Measurements from ENCODE around the gene CEP89.

Gene CEP89

DNA sequence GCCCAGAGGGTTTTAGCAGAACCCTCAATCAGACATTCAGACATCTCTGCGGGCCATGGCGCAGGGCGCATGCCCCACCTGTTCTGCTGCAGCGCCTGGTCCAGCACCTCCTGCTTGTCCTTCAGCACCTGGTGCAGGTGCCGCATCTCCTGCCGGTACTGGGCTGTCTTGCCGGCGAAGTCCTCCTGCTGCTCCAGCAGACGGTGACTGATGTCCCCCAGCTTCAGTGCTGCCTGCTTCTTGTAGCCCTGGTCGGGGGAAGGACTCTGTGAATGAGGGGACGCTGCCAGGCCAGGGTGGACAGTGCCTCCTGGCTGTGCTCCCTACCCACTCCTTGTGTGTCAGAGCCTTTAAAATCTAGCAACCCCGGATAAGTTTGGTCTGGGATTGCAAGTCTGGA is 90.0 kb downstream of the CEP89 start:
- no peak for DNase-seq (ENCODE audit: extremely low read depth, low read depth)
- TF ChIP-seq, protein P1, sequence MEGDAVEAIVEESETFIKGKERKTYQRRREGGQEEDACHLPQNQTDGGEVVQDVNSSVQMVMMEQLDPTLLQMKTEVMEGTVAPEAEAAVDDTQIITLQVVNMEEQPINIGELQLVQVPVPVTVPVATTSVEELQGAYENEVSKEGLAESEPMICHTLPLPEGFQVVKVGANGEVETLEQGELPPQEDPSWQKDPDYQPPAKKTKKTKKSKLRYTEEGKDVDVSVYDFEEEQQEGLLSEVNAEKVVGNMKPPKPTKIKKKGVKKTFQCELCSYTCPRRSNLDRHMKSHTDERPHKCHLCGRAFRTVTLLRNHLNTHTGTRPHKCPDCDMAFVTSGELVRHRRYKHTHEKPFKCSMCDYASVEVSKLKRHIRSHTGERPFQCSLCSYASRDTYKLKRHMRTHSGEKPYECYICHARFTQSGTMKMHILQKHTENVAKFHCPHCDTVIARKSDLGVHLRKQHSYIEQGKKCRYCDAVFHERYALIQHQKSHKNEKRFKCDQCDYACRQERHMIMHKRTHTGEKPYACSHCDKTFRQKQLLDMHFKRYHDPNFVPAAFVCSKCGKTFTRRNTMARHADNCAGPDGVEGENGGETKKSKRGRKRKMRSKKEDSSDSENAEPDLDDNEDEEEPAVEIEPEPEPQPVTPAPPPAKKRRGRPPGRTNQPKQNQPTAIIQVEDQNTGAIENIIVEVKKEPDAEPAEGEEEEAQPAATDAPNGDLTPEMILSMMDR (IDR thresholded peaks at IDR 0.05; ENCODE audit: low read depth, low read length, missing control alignments): no peak
- H3K4me3 ChIP-seq (replicated peaks; ENCODE audit: low read depth, low read length): no peak overlapping the region

DNA sequence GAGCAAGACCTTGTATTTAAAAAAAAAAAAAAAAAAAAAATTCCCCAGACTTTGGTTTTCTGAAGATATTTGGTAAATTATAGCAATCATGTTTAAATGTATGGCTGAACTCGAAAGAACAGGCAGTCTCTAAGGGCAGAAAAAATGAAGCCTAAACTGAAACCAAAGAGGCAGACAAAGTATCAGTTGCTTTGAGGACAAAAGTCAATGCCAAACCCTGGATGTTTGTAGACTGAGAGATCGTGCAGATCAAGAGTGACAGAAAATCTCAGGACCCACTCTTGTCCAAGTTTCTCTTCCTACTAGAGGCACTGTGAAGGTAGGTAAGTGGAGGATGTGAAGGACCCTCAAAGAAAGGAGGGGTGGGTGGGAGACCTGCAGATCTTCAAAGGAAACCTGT is 91.1 kb downstream of the CEP89 start:
- DNase-seq (ENCODE audit: extremely low read depth, low read depth): no peak
- no peak overlapping the region for H3K4me3 ChIP-seq (replicated peaks; ENCODE audit: low read depth, low read length)
- TF ChIP-seq, protein P1 (IDR thresholded peaks at IDR 0.05; ENCODE audit: low read depth, low read length, missing control alignments): no peak

DNA sequence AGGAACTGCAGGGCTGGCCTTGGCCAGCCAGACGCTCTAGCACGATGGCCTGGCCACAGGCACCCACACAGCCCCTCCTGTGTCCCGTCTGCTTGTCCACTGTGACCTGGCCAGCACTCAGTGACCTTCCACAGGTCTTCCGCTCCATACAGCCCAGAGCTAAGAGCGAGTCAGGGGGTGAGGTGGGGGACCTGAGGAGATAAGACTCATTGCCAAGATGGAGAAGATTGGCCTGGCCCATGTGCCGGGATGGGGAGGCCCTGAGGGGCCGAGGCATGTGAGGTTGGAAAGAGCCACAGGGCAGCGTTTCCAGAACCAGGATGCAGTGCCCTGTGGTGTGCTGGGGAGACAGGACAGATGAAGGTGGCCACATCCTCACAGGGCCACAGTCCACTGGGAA is 92.0 kb downstream of the CEP89 start:
- no peak for DNase-seq (ENCODE audit: extremely low read depth, low read depth)
- H3K4me3 ChIP-seq (replicated peaks; ENCODE audit: low read depth, low read length): no peak overlapping the region
- TF ChIP-seq, protein P1 (IDR thresholded peaks at IDR 0.05; ENCODE audit: low read depth, low read length, missing control alignments): no peak

DNA sequence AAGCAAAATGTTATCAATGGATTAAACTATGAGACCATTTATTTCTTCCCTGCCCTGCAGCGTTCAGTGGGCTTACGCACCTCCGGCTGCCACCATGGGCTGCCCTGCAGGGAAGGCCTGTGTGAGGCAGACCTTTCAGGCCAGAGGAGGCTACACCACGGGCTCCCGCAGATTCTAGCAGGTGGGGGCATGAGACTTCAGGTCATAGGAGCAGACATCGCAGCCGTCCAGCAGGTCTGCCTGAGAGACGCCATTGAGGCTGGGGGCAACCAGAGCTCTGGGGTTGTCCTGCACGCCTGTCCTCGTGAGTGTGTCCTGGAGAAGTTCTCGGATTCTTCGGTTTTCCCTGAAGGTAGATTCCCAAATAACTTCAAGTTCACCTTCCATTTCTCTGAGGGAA is 92.8 kb downstream of the CEP89 start:
- TF ChIP-seq, protein P1 (IDR thresholded peaks at IDR 0.05; ENCODE audit: low read depth, low read length, missing control alignments): no peak
- H3K4me3 ChIP-seq (replicated peaks; ENCODE audit: low read depth, low read length): no peak overlapping the region
- no peak for DNase-seq (ENCODE audit: extremely low read depth, low read depth)

DNA sequence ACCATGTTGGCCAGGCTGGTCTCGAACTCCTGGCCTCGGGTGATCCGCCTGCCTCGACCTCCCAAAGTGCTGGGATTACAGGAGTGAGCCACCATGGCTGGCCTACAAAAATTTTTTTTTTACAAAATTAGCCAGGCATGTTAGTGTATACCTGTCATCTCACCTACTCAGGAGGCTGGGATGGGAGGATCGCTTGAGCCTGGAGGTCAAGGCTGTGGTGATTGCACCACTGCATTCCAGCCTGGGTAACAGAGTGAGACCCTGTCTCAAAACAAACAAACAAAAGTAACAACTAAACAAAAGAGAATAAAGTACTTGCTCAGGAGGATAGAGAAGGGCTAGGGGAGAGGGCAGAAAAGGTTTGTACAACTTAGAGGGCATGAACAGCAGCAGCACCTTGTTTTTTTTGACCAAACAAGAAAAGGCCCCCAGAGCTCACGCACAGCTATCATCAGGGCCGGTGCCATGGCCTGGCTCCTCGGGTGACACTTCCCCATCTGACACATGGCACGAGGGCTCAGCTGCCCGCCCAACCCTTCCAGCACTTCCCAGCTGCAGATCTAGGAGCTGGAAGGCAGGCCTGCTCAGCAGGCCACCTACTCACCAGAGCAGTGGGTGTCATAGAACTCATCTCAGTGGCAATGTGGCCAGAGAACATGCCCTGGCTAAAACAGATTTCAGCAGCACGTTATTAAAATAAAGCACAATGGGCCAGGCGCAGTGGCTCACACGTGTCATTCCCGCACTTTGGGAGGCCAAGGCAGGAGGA is 93.6 kb downstream of the CEP89 start:
- no peak overlapping the region for H3K4me3 ChIP-seq (replicated peaks; ENCODE audit: low read depth, low read length)
- TF ChIP-seq, protein P1 (IDR thresholded peaks at IDR 0.05; ENCODE audit: low read depth, low read length, missing control alignments): no peak

DNA sequence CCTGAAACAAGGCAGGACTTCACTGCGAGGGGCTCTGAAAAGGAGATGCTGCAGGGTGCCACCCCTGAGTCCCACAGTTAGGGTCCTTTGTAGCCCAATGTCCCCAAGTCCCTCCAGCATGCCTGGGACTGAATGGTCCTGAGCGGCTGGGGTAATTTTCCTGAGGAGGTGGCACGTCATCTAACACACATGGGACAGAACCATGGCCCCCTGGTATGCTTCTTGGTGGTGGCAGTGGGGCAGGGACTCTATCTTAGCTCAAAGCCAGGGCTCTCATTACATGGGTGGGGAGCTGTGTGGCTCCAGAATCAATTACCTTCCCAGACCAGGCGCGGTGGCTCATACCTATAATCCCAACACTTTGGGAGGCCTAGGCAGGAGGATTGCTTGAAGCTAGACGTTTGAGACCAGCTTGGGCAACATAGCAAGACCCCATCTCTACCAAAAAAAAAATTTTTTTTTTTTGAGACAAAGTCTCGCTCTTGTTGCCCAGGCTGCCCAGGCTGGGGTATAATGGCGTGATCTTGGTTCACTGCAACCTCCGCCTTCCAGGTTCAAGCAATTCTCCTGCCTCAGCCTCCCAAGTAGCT is 94.3 kb downstream of the CEP89 start:
- no peak overlapping the region for H3K4me3 ChIP-seq (replicated peaks; ENCODE audit: low read depth, low read length)
- TF ChIP-seq, protein P1 (IDR thresholded peaks at IDR 0.05; ENCODE audit: low read depth, low read length, missing control alignments): no peak
- no peak for DNase-seq (ENCODE audit: extremely low read depth, low read depth)

More for the DNA sequence above, 93.6 kb downstream of the CEP89 start:
- DNase-seq (ENCODE audit: extremely low read depth, low read depth): no peak
